GM18867 (cell line): Measurements from ENCODE around the gene RNF121.
A peak's percentile ranks its signal among the peaks of the same experiment; 100 is the strongest.

Experiments used
- ATAC-seq: cut with Tn5 transposase; IDR thresholded peaks from one replicate; pipeline ENCODE4 v1.9.1; 2021; ENCODE audit warnings: mild to moderate bottlenecking, moderate library complexity; ENCODE audit not compliant: unreplicated experiment

Gene RNF121

GRCh38 chr11:71934213-71934612 lies 5.4 kb downstream of the RNF121 start:
- no peak for ATAC-seq

- no peak for ATAC-seq
These were observed 6.6 kb downstream of the RNF121 start for GRCh38 chr11:71935338-71935925.

- no peak for ATAC-seq
These were observed 8.0 kb downstream of the RNF121 start for GRCh38 chr11:71936825-71937224.

GRCh38 chr11:71937826-71938225 lies 9.0 kb downstream of the RNF121 start:
- no peak for ATAC-seq

GRCh38 chr11:71940561-71941219 lies 11.8 kb downstream of the RNF121 start:
- no peak for ATAC-seq

GRCh38 chr11:71946144-71946571 lies 17.3 kb downstream of the RNF121 start:
- ATAC-seq, result no peak

- no peak for ATAC-seq
These were observed 18.7 kb downstream of the RNF121 start for GRCh38 chr11:71947498-71947897.

GRCh38 chr11:71948314-71949027 lies 19.6 kb downstream of the RNF121 start:
- no peak for ATAC-seq

GRCh38 chr11:71949034-71949433 lies 20.2 kb downstream of the RNF121 start:
- ATAC-seq, result no peak

- ATAC-seq, result no peak
These were observed 23.0 kb downstream of the RNF121 start for GRCh38 chr11:71951741-71952310.

- ATAC-seq, result no peak
These were observed 27.1 kb downstream of the RNF121 start for GRCh38 chr11:71955898-71956456.

GRCh38 chr11:71962428-71963038 lies 33.7 kb downstream of the RNF121 start:
- peak; percentile 56 for ATAC-seq

- ATAC-seq, result no peak
These were observed 34.6 kb downstream of the RNF121 start for GRCh38 chr11:71963468-71963867.

- no peak for ATAC-seq
These were observed 35.8 kb downstream of the RNF121 start for GRCh38 chr11:71964641-71965040.

- ATAC-seq, result no peak
These were observed 42.8 kb downstream of the RNF121 start for GRCh38 chr11:71971680-71972079.

- no peak for ATAC-seq
These were observed 47.7 kb downstream of the RNF121 start for GRCh38 chr11:71976551-71976950.

GRCh38 chr11:71977090-71977489 lies 48.2 kb downstream of the RNF121 start:
- ATAC-seq, result no peak

- ATAC-seq, result no peak
These were observed 49.0 kb downstream of the RNF121 start for GRCh38 chr11:71977743-71978418.

- ATAC-seq, result no peak
These were observed 50.2 kb downstream of the RNF121 start for GRCh38 chr11:71979094-71979493.

GRCh38 chr11:71979602-71980001 lies 50.8 kb downstream of the RNF121 start:
- no peak for ATAC-seq
